Superior temporal gyrus (tissue), 1 donor: ENCODE data around the gene LIME1.

Experiments used
- DNase-seq: peaks from one replicate; pipeline ENCODE4 v3.0.0-alpha.2; 2016; ENCODE audit errors: extremely low spot score

The LIME1 gene

GRCh38 chr20:63697357-63697867 lies 39.1 kb upstream of the LIME1 start:
- DNase-seq: no peak

DNA sequence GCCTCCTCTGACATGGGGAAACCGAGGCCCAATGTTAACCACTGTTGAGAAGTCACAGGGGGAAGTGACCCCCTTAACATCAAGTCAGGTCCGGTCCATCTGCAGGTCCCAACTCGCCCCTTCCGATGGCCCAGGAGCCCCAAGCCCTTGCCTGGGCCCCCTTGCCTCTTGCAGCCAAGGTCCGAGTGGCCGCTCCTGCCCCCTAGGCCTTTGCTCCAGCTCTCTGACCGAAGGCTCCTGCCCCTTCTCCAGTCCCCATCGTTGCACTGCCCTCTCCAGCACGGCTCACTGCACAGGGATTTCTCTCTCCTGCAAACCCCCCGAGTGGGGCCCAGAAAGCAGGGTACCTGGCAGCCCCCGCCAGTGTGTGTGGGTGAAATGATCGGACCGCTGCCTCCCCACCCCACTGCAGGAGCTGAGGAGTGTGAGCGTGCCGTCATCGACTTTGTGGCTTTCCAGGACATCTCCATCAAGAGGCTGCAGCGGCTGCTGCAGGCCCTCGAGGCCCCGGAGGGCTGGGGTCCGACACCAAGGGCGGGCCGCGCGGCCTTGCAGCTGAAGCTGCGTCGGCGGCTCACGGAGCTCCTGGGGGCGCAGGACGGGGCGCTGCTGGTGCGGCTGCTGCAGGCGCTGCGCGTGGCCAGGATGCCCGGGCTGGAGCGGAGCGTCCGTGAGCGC lies 38.5 kb upstream of the LIME1 start:
- no peak for DNase-seq

DNA sequence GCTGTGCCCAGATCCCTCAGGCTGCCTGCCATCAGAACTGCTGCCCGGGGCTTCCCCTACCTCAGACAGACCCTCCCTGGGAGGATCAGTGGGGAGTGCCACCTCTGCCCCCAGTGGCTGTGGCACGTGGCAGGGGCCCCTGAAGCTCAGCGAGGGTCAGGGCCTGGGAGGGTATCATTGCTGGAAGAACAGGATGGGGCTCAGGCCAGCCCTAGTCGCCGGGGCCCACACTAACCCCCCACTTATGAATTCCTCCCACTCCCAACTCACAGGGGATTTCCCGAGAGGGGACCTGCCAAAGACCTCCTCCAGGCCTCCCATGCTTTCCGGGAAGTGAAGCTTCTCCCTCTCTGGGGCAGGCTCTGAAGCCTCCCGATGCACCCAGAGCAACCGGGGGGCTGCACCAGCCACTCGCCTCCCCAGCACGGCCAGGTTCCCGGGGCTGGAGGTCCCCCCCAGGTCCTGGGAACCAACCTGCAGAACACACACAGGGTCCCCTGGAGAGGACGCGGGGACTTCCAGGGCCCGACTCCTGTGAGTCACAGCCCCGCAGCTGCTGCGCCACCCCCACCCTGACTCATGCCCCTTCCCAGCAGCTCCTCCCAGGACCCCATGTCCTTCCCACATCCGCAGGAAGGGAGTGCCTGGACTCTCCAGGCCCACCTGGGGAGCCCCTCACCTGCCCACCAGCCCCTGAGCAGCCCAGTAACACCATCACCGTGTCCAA lies 37.6 kb upstream of the LIME1 start:
- DNase-seq: no peak

- no peak for DNase-seq
These were observed 36.8 kb upstream of the LIME1 start for GRCh38 chr20:63699466-63700198.

- no peak for DNase-seq
These were observed 36.0 kb upstream of the LIME1 start for GRCh38 chr20:63700199-63701050.

DNA sequence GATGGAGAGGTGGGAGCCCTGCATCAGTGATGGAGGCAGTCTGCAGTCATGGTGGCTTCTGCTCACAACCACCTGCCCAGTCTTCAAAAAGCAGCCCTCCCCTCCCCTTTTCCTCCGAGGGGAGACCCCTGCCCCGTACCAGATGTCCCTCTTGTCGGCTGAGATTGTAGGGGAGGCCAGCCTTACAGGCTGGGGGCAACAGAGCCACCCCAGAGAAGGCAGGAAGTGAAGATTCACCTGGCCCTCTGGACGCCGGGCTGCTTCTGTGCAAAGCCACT lies 35.5 kb upstream of the LIME1 start:
- DNase-seq: no peak

DNA sequence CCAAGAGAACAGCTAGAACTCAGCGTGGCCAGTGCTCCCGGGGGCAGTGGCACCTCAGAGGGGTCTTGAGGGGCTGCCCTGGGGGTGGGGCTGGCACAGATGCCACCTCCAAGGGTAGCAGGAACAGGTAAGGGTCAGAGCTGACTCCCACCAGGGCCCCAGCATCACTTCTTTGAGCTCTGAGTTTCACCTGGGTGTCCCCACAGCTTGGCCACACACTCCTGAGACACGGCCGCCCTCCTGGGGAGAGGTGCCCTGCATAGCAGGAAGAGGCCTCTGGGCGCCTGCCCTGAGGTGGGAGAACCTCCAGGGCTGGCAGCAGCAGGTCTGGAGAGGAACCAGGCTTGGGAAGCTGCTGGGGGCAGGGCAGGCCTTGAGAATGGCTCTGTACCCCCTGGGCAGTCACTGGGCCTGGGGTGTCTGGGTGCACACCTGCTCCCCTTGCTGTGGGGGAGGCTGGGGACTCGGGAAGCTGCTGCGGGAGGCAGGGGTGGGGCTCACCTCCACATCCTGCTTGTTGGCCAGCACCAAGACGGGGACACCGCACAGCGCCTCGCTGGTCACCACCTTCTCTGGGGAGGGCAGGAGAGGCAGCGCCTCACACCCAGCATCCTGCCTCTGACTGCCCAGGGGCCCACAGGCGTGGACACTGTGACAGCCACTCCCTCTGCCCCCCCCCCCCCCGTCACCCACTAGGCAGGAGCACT lies 35.0 kb upstream of the LIME1 start:
- DNase-seq: no peak

- DNase-seq: no peak
These were observed 34.3 kb upstream of the LIME1 start for GRCh38 chr20:63702036-63702665.

- DNase-seq: no peak
These were observed 33.6 kb upstream of the LIME1 start for GRCh38 chr20:63702751-63703470.

DNA sequence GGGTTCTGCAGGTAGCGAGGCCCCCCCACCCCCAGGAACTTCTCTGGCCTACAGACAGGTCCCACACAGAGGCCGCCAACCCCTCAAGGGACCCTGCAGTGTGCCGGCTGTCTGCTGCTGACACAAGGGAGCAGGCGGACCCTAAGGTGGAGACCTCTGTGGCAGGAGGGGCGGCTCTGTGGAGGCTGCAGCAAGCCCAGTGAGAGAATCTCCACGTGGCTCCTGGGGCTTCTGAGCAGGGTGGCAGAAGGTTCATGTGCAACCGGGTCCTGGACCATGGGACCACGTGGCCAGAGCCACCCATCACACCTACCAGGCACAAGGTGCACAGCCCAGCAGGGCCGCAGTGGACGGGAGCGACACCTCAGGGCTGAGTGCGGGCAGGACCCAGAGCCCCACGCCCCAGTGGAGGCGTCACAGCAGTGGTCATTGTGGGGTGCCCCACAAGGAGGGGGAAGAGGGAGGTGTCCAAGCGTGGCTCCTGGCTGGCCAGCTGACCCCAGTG lies 32.9 kb upstream of the LIME1 start:
- no peak for DNase-seq

DNA sequence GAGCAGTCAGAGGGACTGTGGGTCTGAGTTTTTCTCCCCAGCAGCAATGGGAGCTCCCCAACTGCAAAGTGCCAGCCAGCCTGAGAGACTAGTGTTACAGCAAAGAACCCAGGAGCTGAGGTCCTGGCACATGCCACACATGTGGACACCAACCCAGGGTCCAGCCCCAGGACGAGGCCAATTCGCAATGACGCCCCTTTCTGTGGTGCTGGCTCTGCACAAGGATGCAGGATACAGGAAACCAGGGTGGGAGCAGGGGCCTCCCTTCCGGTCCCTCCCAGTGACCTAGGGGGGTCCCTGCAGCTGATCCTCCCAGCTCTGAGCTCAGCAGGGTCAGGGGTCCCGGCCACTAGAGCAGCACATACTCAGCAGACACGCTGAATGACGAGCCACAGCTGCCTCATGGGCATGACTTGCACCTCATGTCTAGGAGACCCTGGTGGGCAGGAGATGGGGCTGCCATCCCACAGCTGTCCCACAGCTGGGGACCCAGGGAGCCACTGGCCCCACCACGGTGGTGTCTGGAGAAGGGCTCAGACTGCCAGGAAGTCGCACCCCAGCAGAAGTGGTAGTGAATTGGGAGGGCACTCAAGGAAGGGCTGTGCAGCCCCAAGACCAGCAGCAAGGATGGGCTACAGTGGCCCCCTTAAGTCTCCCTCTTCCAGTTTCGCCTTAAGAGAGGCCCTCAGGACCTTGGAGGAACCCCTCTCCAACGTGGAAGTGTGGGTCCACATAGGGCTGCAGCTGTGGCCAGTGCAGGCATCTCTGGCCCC lies 32.3 kb upstream of the LIME1 start:
- DNase-seq: no peak

GRCh38 chr20:63704749-63705117 lies 31.7 kb upstream of the LIME1 start:
- no peak for DNase-seq

DNA sequence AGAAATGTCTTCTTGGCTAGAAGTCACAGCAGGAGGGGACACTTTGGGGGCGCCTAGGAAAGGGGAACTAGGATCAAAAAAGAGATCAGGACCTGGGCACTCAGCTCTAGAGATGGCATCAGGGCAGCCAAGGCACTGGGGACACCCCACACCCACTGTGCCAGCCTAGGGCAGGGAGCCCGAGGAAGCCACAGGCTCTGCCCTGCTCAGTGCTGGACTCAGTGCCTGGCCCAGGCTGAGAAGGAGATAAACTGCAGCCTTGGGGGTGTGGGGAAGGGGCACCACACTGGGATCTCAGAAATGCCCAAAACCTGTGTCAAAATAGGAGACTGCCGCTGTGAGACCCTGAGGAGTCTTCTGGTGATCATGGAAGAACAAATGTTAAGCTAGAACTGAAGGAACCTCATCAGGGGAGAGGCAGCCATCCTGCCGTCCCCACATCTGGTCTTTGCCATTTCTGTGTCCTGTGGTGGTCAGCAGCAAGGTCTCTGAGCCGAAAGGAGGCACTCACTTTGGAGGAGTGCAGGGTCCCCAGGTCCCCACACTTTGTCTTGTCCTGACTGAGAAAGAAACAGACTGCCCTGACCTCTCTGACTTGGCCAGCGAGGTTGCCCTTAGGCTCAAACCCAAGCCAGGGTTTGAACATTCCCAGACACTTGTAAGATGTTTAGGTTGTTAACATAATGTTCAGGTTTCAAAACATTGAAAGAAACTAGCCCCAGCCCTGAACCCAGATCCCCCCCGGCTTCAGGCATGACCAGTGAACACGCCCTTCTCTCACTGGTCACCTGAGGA lies 31.0 kb upstream of the LIME1 start:
- DNase-seq: no peak

- no peak for DNase-seq
These were observed 30.3 kb upstream of the LIME1 start for GRCh38 chr20:63706027-63706695.

- no peak for DNase-seq
These were observed 29.5 kb upstream of the LIME1 start for GRCh38 chr20:63706852-63707557.

GRCh38 chr20:63707558-63708300 lies 28.7 kb upstream of the LIME1 start, which contains the start of the genes ARFRP1 and ZGPAT:
Gene ARFRP1 (minus strand): TSS chr20:63707976. CDS start chr20:63707091, 885 bp downstream.
Gene ZGPAT (plus strand): TSS chr20:63708039. CDS start chr20:63708581, 542 bp downstream.
- peak; percentile 87 for DNase-seq
